C4-2B (cell line): ENCODE measurements around the gene PINK1.

ENCODE experiments used
- ZFX ChIP-seq: fragments of 450-650 bp; IDR thresholded peaks from 2 replicates; pipeline ENCODE4 v1.6.1; 2017
- TF ChIP-seq, protein P1 (sequence below): fragments of 450-650 bp; conservative IDR thresholded peaks from 2 replicates; pipeline ENCODE4 v1.5.1; 2017; ENCODE audit warnings: mild to moderate bottlenecking

DNA sequence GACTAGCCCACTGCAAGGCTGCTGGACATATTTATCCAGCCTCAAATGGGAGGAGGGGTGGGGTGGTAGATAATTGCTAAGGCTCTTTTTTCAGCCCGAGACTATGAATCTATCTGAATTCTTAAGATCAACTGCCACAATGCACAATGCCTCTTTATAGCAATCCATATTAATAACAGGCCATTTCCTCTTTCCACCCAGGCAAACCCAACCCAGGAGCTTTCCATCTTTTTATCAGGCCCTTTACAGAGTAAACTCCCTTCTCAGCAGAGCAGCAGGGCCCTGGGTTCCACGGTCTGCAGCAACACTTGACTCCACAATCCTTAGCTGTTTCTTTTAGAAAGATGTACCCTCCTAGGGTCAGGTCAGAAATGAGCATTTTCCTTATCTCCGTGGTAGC is 27.1 kb downstream of the PINK1 start:
- TF ChIP-seq, protein P1, sequence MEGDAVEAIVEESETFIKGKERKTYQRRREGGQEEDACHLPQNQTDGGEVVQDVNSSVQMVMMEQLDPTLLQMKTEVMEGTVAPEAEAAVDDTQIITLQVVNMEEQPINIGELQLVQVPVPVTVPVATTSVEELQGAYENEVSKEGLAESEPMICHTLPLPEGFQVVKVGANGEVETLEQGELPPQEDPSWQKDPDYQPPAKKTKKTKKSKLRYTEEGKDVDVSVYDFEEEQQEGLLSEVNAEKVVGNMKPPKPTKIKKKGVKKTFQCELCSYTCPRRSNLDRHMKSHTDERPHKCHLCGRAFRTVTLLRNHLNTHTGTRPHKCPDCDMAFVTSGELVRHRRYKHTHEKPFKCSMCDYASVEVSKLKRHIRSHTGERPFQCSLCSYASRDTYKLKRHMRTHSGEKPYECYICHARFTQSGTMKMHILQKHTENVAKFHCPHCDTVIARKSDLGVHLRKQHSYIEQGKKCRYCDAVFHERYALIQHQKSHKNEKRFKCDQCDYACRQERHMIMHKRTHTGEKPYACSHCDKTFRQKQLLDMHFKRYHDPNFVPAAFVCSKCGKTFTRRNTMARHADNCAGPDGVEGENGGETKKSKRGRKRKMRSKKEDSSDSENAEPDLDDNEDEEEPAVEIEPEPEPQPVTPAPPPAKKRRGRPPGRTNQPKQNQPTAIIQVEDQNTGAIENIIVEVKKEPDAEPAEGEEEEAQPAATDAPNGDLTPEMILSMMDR = no peak
- TF ChIP-seq ZFX = no peak
